HG02763 (cell line): ENCODE data around the gene AFF1.
"Not testable (repeated sequence)": the region's sequence is repeated elsewhere in the genome, so short reads cannot be mapped to it uniquely, and the experiment has no call there.

Experiments
- ATAC-seq: cut with Tn5 transposase; IDR thresholded peaks from one replicate; pipeline ENCODE4 v1.9.1; 2021; ENCODE audit warnings: mild to moderate bottlenecking, moderate library complexity; ENCODE audit not compliant: unreplicated experiment

AFF1 gene

GRCh38 chr4:87050596-87050995, 115.8 kb downstream of the AFF1 start:
- ATAC-seq: no peak

DNA sequence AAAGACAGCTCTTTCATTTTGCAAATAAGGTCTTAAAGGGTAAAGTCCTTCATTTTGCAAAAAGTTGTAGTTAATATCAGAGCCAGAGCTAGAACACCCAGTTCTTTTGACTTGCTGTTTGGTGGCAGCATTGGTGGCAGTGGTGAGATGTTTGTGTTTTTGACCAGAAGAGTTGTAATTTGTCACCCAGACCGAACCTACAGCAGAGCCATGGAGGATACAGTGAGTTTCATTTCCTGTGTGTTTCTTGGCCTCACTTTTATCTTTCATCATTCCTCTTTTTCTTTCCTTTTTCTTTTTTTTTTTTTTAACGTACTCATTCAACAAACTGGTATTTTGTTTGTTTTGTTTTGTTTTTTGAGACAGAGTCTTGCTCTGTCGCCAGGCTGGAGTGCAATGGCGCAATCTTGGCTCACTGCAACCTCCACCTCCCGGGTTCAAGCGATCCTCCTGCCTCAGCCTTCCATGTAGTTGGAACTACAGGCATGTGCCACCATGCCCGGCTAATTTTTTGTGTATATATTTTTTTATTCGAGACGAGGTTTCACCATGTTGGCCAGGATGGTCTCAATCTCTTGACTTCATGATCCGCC, 116.4 kb downstream of the AFF1 start:
- ATAC-seq: no peak

DNA sequence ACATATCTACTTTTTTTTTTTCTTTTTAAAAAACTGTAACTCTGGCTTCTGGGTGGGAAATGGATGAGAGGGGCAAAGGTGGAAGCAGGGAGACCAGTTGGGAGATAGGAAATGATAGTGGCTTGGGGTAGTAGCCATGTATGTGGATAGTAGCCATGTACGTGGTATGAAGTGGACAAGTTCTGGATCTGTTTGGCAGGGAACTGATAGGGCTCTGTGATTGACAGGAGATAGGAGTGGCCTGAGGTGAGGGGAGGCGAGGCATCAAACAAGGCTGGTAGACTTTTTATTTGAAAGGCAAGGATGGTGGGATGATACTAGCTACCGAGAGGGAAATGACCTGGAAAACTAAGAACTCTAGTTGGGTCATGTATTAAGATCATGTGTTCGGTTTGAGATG, 117.8 kb downstream of the AFF1 start:
- ATAC-seq: no peak

GRCh38 chr4:87053176-87053658, 118.4 kb downstream of the AFF1 start:
- no peak for ATAC-seq

DNA sequence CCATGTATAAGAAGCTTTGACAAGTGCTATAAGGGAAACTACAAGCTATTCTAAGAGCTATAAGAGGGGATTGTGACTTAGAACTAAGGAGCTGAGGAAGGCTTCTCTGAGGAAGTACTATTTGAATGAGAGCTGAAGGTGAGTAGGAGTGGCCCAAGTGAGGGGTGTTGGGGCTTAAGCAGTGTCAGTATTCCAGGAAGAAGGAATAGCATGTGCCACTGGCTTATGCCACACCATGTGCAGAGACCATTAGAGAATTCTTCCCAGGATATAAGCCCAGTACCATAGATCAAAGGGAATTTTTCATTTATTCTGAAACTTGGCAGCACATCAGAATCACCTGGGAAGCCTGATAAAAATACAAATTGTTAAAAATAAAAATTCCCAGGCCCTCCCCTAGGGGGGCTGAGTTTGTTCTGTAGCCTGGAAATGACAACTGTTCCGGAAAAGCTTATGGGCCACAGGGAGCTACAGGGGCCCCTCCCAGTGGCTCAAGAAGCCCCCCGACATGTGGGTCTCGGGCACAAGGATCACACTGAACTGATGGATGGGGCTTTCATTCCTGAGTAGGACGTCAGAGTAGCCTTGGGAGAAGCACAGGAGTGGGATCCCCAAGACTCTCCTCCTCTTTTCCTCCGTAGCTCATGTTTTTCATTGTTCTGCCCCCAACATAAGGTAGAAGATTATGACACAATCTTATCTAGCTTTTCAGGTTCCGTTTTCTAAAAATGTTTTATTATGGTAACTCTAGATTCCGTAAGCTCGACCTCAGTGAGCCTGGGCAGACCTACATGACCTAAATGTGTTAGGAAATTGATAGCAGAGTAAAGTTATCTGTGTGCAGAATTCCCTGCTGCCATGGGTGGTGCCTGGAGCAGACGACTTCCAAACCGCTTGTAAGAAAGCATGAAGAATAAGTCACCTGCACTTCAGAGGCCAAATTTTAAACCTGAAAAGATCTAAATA, 119.3 kb downstream of the AFF1 start:
- no peak for ATAC-seq

GRCh38 chr4:87054900-87055299, 120.1 kb downstream of the AFF1 start:
- ATAC-seq: no peak

- no peak for ATAC-seq
Measured at GRCh38 chr4:87055311-87055710, 120.5 kb downstream of the AFF1 start.

GRCh38 chr4:87056881-87057280, 122.1 kb downstream of the AFF1 start:
- no peak for ATAC-seq

- ATAC-seq: no peak
Measured at GRCh38 chr4:87057835-87058355, 123.1 kb downstream of the AFF1 start.

GRCh38 chr4:87058356-87059073, 123.7 kb downstream of the AFF1 start:
- no peak for ATAC-seq

DNA sequence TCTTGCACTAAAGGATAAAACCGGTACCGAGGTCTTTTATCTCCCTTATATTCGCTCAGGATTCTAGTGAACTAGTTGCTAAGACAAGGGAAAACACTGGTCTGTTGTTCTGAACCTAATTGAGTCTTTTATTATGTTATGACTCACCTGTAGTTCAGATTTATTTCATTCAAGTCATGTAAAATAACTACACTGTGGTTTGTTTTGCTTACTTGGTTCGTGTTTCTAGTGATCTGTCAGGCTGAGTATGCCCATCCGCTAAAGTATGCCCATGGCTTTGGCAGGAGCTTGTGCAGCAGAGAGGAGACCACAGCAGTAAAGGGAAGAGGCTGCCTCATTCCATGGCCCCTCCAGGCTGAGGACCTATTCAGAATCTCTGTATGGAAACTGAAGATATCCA, 126.1 kb downstream of the AFF1 start:
- no peak for ATAC-seq

- ATAC-seq: no peak
Measured at GRCh38 chr4:87065021-87065420, 130.2 kb downstream of the AFF1 start.

GRCh38 chr4:87066403-87067123, 131.8 kb downstream of the AFF1 start:
- ATAC-seq: no peak

GRCh38 chr4:87067124-87067885, 132.5 kb downstream of the AFF1 start:
- no peak for ATAC-seq

- ATAC-seq: no peak
Measured at GRCh38 chr4:87068583-87069021, 133.8 kb downstream of the AFF1 start.

- no peak for ATAC-seq
Measured at GRCh38 chr4:87069037-87069742, 134.4 kb downstream of the AFF1 start.

- no peak for ATAC-seq
Measured at GRCh38 chr4:87071401-87071800, 136.6 kb downstream of the AFF1 start.

DNA sequence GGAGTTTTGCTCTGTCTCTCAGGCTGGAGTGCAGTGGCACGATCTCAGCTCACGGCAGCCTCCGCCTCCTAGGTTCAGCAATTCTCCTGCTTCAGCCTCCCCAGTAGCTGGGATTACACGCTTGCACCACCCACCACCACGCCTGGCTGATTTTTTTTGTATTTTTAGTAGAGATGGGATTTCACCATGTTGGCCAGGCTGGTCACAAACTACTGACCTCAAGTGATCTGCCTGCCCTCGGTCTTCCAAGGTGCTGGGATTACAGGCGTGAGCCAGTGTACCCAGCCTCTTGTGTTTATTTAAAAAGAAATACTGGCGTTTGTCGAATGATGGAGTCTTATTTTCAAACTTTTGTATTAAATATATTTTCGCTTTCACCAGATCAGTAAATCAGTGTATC, 137.7 kb downstream of the AFF1 start:
- ATAC-seq: not testable (repeated sequence)
